ENCODE data around the gene PLAAT4.

Gene PLAAT4

DNA sequence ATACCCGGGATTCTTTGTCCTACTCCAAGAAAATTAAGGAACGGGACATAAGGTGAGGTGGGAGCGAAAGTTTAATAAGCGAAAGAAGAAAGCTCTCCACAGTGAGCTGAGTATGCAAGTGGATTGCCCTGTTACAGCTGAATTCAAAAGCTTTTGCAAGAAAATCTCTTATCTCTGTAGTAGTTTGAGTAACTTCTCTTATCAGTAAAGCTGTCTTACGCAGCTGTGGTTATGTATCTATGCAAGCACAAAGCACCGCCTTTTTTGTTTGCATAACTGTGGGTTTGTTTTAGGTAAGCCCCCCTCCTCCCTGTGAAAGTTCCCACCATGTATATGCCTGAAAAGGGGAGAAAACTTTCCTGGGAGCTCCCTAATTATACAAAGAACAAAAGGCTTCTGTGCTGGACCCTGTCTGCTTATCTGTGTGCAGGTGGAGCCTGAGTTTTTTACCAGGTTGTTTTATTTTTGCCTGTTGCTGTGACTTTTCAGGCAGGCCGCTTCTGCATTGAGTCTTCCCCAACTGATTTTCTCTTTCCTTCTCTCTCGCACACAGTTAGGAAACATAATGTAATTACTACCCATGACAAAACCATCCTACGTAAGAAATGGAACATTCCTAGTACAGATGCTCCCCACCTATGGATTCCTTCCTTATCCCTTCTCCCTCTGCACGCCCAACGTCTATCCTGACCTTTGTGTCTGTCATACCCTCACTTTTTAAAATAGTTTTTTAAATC, 44.8 kb upstream of the PLAAT4 start:
- no peak for DNase-seq
- TF ChIP-seq, protein P1, sequence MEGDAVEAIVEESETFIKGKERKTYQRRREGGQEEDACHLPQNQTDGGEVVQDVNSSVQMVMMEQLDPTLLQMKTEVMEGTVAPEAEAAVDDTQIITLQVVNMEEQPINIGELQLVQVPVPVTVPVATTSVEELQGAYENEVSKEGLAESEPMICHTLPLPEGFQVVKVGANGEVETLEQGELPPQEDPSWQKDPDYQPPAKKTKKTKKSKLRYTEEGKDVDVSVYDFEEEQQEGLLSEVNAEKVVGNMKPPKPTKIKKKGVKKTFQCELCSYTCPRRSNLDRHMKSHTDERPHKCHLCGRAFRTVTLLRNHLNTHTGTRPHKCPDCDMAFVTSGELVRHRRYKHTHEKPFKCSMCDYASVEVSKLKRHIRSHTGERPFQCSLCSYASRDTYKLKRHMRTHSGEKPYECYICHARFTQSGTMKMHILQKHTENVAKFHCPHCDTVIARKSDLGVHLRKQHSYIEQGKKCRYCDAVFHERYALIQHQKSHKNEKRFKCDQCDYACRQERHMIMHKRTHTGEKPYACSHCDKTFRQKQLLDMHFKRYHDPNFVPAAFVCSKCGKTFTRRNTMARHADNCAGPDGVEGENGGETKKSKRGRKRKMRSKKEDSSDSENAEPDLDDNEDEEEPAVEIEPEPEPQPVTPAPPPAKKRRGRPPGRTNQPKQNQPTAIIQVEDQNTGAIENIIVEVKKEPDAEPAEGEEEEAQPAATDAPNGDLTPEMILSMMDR (IDR thresholded peaks at IDR 0.05; ENCODE audit: low read depth, low read length): no peak
- Histone ChIP-seq H3K4me3 (ENCODE audit: low read depth, low read length) (no peak overlapping the region), H3K4me1 (no peaks in the 10 kb centered on the region), H3K36me3 (no peaks in the 10 kb centered on the region), H3K27me3 (peaks cover 10% of the 10 kb centered on the region), H3K9me3 (no peaks in the 10 kb centered on the region)

DNA sequence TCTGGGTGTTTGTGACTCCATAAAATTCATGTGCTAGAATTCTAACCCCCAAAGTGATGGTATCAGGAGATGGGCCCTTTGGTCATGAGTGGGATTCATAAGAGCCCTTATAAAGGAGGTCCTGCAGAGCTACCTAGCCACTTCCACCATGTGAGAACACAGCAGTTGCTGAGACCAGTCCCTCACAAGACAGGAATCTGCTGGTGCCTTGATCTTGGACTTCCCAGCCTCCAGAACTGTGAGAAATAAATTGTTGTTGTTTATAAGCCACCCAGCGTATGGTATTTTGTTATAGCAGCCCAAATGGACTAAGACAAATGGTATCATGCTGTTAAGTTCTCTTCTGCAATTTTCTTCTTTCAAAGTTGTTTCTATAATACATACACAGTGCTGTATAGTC, 44.2 kb upstream of the PLAAT4 start:
- Histone ChIP-seq H3K9me3 (no peaks in the 10 kb centered on the region), H3K4me3 (ENCODE audit: low read depth, low read length) (no peak overlapping the region)
- TF ChIP-seq, protein P1 (IDR thresholded peaks at IDR 0.05; ENCODE audit: low read depth, low read length): no peak

DNA sequence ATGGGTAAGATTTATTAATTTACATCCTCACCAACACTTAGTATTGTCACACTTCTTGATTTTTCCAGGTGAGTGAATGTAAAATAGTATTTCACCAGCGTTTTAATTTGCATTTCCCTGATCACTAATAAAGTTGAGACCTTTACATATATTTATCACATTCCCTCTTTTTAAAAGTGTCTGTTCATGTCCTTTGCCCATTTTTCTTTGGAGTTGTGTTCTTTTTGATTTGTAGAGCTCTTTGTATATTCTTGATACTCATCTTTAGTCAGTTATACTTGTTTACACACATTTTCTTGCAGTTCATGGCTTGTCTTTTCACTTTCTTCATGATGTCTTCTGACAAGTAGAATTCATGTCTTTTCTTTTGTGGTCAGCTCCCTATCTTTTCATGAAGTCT, 43.5 kb upstream of the PLAAT4 start:
- Histone ChIP-seq H3K4me1 (no peaks in the 10 kb centered on the region), H3K36me3 (no peaks in the 10 kb centered on the region), H3K9me3 (no peaks in the 10 kb centered on the region), H3K4me3 (ENCODE audit: low read depth, low read length) (no peak overlapping the region), H3K27me3 (peaks cover 10% of the 10 kb centered on the region)
- no peak for DNase-seq
- TF ChIP-seq, protein P1 (IDR thresholded peaks at IDR 0.05; ENCODE audit: low read depth, low read length): no peak

More for the DNA sequence above, 44.2 kb upstream of the PLAAT4 start:
- peaks cover 10% of the 10 kb centered on the region for H3K27me3 ChIP-seq
- DNase-seq: no peak
- H3K36me3 ChIP-seq: no peaks in the 10 kb centered on the region
- H3K4me1 ChIP-seq: no peaks in the 10 kb centered on the region

DNA sequence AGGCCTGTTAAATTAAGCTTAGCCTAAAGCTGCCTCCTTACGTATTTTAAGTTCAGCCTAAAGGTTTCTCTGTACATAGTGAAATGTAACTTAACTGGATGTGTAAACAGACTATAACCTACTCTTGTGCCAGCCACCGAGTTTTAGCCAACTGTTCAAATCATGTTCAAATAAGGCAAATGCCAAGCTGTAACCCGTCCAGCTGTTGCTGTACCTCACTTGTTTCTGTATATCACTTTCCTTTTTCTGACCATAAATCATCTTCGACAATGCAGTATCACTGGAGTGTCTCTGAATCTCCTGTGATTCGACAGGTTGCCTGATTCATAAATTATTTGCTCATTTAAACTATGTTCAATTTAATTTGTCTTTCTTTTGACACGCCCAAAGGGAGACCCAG, 41.6 kb upstream of the PLAAT4 start:
- no peaks in the 10 kb centered on the region for H3K9me3 ChIP-seq
- no peaks in the 10 kb centered on the region for H3K36me3 ChIP-seq
- no peaks in the 10 kb centered on the region for H3K4me1 ChIP-seq
- DNase-seq: no peak
- no peak overlapping the region for H3K4me3 ChIP-seq (ENCODE audit: low read depth, low read length)
- peaks cover 10% of the 10 kb centered on the region for H3K27me3 ChIP-seq
- TF ChIP-seq, protein P1 (IDR thresholded peaks at IDR 0.05; ENCODE audit: low read depth, low read length): no peak

DNA sequence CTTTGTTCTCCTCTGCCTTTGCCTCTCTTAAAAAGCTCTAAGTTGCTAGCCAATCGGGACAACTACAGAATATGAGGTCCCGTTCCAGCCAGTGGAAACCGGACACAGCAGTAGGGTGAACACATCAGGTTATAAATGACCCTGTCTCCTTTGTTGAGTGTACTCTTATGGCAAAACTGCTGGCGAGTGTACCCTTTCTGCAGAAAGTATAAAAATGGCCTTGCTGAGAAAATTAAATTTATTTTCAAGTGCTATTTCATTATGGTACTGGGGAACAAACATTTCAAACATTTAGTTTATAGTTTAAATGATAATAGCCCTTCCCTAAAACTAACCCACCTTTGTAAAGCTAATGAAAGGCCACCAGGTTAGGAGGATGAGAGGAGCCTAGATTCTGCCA, 36.7 kb upstream of the PLAAT4 start:
- DNase-seq: no peak
- no peaks in the 10 kb centered on the region for H3K27me3 ChIP-seq
- no peak overlapping the region for H3K4me3 ChIP-seq (ENCODE audit: low read depth, low read length)
- TF ChIP-seq, protein P1 (IDR thresholded peaks at IDR 0.05; ENCODE audit: low read depth, low read length): no peak
- no peaks in the 10 kb centered on the region for H3K9me3 ChIP-seq
- no peaks in the 10 kb centered on the region for H3K36me3 ChIP-seq
- no peaks in the 10 kb centered on the region for H3K4me1 ChIP-seq

DNA sequence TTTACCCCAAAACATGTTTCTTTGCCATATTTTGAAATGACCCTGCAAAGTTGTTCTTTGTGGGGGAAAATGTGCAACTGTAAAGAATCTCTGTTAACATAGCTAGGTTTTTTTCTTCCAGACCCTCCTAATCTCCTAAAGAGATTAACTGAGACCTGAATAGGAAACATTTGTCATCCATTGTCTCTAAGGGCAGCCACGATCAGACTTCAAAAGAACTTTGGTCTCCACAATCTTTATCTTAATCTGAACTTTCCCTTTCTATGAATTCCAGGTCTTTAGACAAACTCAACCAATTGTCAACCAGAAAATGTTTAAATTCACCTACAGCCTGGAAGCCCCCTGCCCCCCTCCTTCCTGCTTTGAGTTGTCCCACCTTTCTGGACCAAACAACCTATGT, 35.4 kb upstream of the PLAAT4 start:
- Histone ChIP-seq H3K4me3 (ENCODE audit: low read depth, low read length) (no peak overlapping the region), H3K4me1 (no peaks in the 10 kb centered on the region), H3K9me3 (no peaks in the 10 kb centered on the region), H3K36me3 (no peaks in the 10 kb centered on the region), H3K27me3 (no peaks in the 10 kb centered on the region)
- TF ChIP-seq, protein P1 (IDR thresholded peaks at IDR 0.05; ENCODE audit: low read depth, low read length): no peak
- DNase-seq: no peak

All from BE2C (cell line).